Motor neuron (in vitro differentiated cells): ENCODE data around the gene NEK5. TPM values are rescaled to one million over a fixed set of nuclear protein-coding genes. Genes with fewer than 3 reads are reported as not detected.
A peak's percentile ranks its signal among the peaks of the same experiment; 100 is the strongest.

Experiments used
- ATAC-seq, 8 experiments: fragments of 200-7000 bp; cut with Tn5 transposase; replicated peaks in 6 of 8; 2 replicates each; pipeline ENCODE4 v1.8.0; 2021; ENCODE audit warnings: mild to moderate bottlenecking in 8 of 8, moderate library complexity in 8 of 8
- H3K27ac ChIP-seq, 2 donors: fragments of 250-450 bp; sonication (Bioruptor Pico); 2 replicates each; pipeline ENCODE4 v1.9.0; 2021; ENCODE audit warnings: antibody characterized with exemption in 2 of 2, mild to moderate bottlenecking in 2 of 2, moderate library complexity in 1 of 2
- H3K4me1 ChIP-seq, 2 donors: fragments of 250-450 bp; sonication (Bioruptor Pico); replicated peaks in 1 of 2; 2 replicates each; pipeline ENCODE4 v1.6.1; 2021; ENCODE audit warnings: antibody characterized with exemption in 2 of 2, mild to moderate bottlenecking in 2 of 2, moderate library complexity in 1 of 2
- H3K4me3 ChIP-seq, 5 donors: fragments of 250-450 bp; sonication (Bioruptor Pico); 2 replicates each; pipeline ENCODE4 v1.9.0; 2021; ENCODE audit warnings: antibody characterized with exemption in 5 of 5, mild to moderate bottlenecking in 5 of 5, moderate library complexity in 4 of 5
- WGBS, 10 experiments: fragments of 450-650 bp; shearing (Covaris generic); methylation state at CpG; one replicate each; pipeline ENCODE4 v1.0.0; 2022; 5-methylcytosine and 5-hydroxymethylcytosine counted together
- in situ Hi-C, 9 experiments: fragments of 400-800 bp; cut with MboI; loops; one replicate each; pipeline ENCODE4 v1.15.0; 2021; ENCODE audit warnings: low sequenced_read_pairs in 9 of 9, low pct_unique_long_range_greater_than_20kb in 2 of 9; ENCODE audit not compliant: unreplicated experiment in 9 of 9
- total RNA-seq, 8 experiments: library from RNA; unstranded; fragments of 300-600 nt; gene quantifications; 2 replicates each; pipeline versions ENCODE4 v1.2.3 to v1.2.4, GENCODE V29; 2022

NEK5 gene
- total RNA-seq, 8 experiments from 2014 or later: 0.99 to 8.2 (median 1.4) TPM

- Histone ChIP-seq H3K4me1 (peaks cover 11 to 27% of the 10 kb centered on the region in 2 donors), H3K27ac (no peak overlapping the region), H3K4me3 (no peak overlapping the region)
- in situ Hi-C loops: no loop called here
- no peak for ATAC-seq
- WGBS, 10 experiments: 0 to 100% (median 61%) methylated on average over 2 to 3 of the region's 3 CpGs; no CpG with 5 or more reads in 3 of the 10 experiments
These were observed 32.3 kb upstream of the NEK5 start for GRCh38 chr13:52161181-52161646.

DNA sequence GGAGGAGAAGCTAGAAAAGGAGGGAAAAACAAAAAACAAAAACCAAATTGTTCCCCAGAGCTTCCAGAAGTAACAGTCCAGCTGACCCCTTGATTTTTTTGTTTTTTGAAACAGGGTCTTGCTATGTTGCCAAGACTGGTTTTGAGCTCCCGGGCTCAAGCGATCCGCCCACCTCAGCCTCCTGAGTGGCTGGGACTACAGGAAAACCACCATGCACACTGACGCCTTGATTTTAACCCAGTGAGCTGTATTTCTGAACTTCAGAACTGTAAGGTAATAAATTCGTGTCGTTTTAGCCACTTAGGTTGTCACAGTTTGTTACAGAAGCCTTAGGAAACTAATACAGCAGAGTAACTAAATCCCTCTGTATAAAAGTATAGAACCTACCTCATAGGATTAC, 31.6 kb upstream of the NEK5 start:
- ATAC-seq: no peak
- in situ Hi-C loops: no loop called here
- Histone ChIP-seq H3K4me1 (peaks cover 11 to 27% of the 10 kb centered on the region in 2 donors), H3K27ac (no peak overlapping the region), H3K4me3 (no peak overlapping the region)
- 34 to 91% (median 68%) methylated on average over 1 to 6 of the region's 6 CpGs; no CpG with 5 or more reads in 1 of the 10 experiments for WGBS, 10 experiments

- in situ Hi-C loops: no loop called here
- Histone ChIP-seq H3K27ac (no peak overlapping the region), H3K4me1 (peaks cover 11 to 27% of the 10 kb centered on the region in 2 donors), H3K4me3 (no peak overlapping the region)
- no peak for ATAC-seq
- WGBS, 10 experiments: 65 to 100% (median 94%) methylated on average over 1 to 6 of the region's 6 CpGs; no CpG with 5 or more reads in 3 of the 10 experiments
These were observed 31.2 kb upstream of the NEK5 start for GRCh38 chr13:52160053-52160452.

GRCh38 chr13:52159159-52159982, 30.5 kb upstream of the NEK5 start, which contains the start of gene NEK3:
Gene NEK3 (minus strand): TSS chr13:52159597. CDS start chr13:52156191, 3,406 bp downstream.
- Histone ChIP-seq H3K4me3 (peak within 1 kb of the TSS; percentile 54 to 75 (median 57)), H3K4me1 (peaks cover 11 to 27% of the 10 kb centered on the region in 2 donors), H3K27ac (peak within 1 kb of the TSS in 1 of 2 donors; percentile 40)
- 2 to 100% (median 37%) methylated on average over 1 to 28 of the region's 74 CpGs; no CpG with 5 or more reads in 2 of the 10 experiments for WGBS, 10 experiments
- ATAC-seq: peak; percentile 82 to 96 (median 95)
- in situ Hi-C loops: no loop called here

- ATAC-seq: peak in 5 of 8 experiments; percentile 13 to 67 (median 53)
- H3K27ac ChIP-seq: peak overlapping the region in 1 of 2 donors; percentile 40
These were observed 29.8 kb upstream of the NEK5 start for GRCh38 chr13:52158629-52159158.

GRCh38 chr13:52156724-52157261, 27.9 kb upstream of the NEK5 start:
- Histone ChIP-seq H3K27ac (no peak overlapping the region), H3K4me1 (peaks cover 6 to 19% of the 10 kb centered on the region in 2 donors), H3K4me3 (no peak overlapping the region)
- in situ Hi-C loops: no loop called here
- ATAC-seq: no peak
- WGBS, 10 experiments: 0 to 56% (median 13%) methylated on average over 1 of the region's 1 CpG; no CpG with 5 or more reads in 3 of the 10 experiments

More at GRCh38 chr13:52158629-52159158, 29.8 kb upstream of the NEK5 start:
- H3K4me3 ChIP-seq: peak overlapping the region; percentile 54 to 75 (median 57)
- WGBS, 10 experiments: 0 to 23% (median 5%) methylated on average over 2 to 15 of the region's 17 CpGs; no CpG with 5 or more reads in 5 of the 10 experiments
- peaks cover 11 to 27% of the 10 kb centered on the region in 2 donors for H3K4me1 ChIP-seq
- in situ Hi-C loops: no loop called here

DNA sequence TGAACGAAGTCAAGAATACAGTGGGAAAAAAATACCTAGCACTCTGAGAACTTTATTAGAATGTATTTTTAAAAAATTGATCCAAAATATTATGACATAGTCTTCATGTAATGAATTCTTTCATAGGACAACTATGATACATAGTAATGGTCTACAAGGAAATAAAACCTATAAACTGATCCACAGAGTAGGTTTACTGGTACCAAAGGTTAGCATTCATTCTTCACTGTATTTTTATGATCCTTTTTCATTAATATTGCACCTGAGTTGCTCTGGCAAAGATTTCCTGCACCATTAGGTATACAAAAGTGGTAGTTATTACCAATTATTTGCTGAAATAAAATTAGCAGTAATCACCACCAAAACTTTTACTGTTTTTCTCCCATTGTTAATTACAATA, 26.3 kb upstream of the NEK5 start:
- WGBS, 10 experiments: 40 to 100% (median 95%) methylated on average over 1 of the region's 1 CpG; no CpG with 5 or more reads in 2 of the 10 experiments
- H3K27ac ChIP-seq: no peak overlapping the region
- H3K4me3 ChIP-seq: no peak overlapping the region
- no peak for ATAC-seq
- in situ Hi-C loops: no loop called here
- H3K4me1 ChIP-seq: peaks cover 6 to 19% of the 10 kb centered on the region in 2 donors

- in situ Hi-C loops: loop anchor here in 4 of 9 experiments (25.0 kb wide), 2 partner anchors 235 to 335 kb away; partner anchors contain the start of gene DHRS12 (in 3 of the 4)
- H3K27ac ChIP-seq: no peak overlapping the region
- H3K4me1 ChIP-seq: no peaks in the 10 kb centered on the region
- no peak for ATAC-seq
- H3K4me3 ChIP-seq: no peak overlapping the region
- WGBS, 10 experiments: 20 to 100% (median 91%) methylated on average over 1 of the region's 1 CpG; no CpG with 5 or more reads in 2 of the 10 experiments
These were observed 18.4 kb upstream of the NEK5 start for GRCh38 chr13:52147225-52147624.

DNA sequence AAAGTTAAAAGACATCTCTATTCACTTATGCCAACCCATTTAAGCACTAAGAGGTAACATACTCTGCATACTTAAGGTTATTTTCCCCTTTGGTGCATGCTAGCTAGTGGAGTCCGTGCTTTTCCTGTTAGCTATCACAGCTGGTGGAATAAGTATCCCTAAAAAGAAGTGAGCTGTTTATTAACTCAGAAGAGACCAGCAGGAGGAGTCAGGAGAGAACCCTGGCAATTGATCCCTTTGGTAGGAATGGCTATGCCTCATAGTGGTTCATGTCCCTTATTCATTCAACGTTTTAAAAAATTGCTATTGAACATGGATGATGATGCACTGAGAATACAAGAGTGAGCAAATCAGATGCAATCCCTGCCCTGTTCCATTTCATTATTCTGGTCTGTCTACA, 12.4 kb upstream of the NEK5 start:
- Histone ChIP-seq H3K4me3 (no peak overlapping the region), H3K27ac (no peak overlapping the region), H3K4me1 (no peaks in the 10 kb centered on the region)
- WGBS, 10 experiments: 14 to 60% (median 48%) methylated on average over 1 to 2 of the region's 2 CpGs; no CpG with 5 or more reads in 2 of the 10 experiments
- no peak for ATAC-seq
- in situ Hi-C loops: loop anchor here in 4 of 9 experiments (25.0 kb wide), 2 partner anchors 229 to 329 kb away; partner anchors contain the start of gene DHRS12 (in 3 of the 4)

DNA sequence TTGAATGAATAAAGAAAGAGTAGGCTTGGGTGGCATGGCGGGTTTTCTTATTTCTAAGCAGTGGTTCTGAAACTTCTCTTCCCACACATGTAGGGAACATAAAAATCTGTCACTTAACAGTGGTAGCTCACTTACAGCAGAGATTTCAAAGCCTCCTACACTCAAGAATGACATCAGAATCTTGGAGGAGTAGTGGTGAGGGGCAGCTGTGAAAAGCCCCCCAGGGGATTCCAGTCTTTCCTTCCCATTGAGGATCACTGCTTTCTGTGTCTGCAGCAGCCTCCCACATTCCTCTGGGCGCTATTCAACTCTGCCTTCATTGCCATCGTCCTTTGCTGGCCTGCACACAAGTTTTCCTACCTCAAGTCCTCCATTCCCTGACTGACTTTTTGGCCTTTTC, 8.6 kb upstream of the NEK5 start:
- Histone ChIP-seq H3K4me3 (no peak overlapping the region), H3K4me1 (no peaks in the 10 kb centered on the region), H3K27ac (no peak overlapping the region)
- in situ Hi-C loops: loop anchor here in 5 of 9 experiments (10.0 to 25.0 kb wide), 3 partner anchors 225 to 325 kb away; partner anchors contain the start of gene DHRS12 (in 3 of the 5)
- no peak for ATAC-seq
- WGBS, 10 experiments: 60 to 100% (median 78%) methylated on average over 1 to 3 of the region's 3 CpGs; no CpG with 5 or more reads in 1 of the 10 experiments

DNA sequence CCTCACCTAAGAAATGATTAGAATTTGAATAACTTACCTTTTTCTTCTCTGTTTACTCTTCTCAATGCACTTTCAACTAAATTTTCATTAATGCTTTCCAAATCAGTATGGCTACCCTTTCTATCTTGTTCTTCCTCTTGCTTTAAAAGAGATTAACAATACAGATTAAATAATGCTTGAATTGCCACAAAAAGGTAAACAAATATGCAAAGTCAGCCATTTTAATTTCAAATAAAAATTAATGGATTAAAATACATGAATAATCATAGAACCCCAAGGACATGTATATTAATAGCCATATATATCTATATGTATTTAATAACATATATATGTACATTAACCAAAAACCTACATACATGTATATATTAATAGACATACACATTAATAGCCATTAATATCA, 7.9 kb upstream of the NEK5 start:
- ATAC-seq: no peak
- no peak overlapping the region for H3K27ac ChIP-seq
- in situ Hi-C loops: loop anchor here in 5 of 9 experiments (10.0 to 25.0 kb wide), 3 partner anchors 224 to 324 kb away; partner anchors contain the start of gene DHRS12 (in 3 of the 5)
- H3K4me1 ChIP-seq: no peaks in the 10 kb centered on the region
- no peak overlapping the region for H3K4me3 ChIP-seq

GRCh38 chr13:52130641-52131040, 1.8 kb upstream of the NEK5 start:
- H3K27ac ChIP-seq: no peak overlapping the region
- no peak for ATAC-seq
- in situ Hi-C loops: loop anchor here in 5 of 9 experiments (10.0 to 25.0 kb wide), 3 partner anchors 218 to 318 kb away; partner anchors contain the start of gene DHRS12 (in 3 of the 5)
- peaks cover 0 to 4% of the 10 kb centered on the region in 2 donors for H3K4me1 ChIP-seq
- no peak overlapping the region for H3K4me3 ChIP-seq
